ENCODE results near the gene ADSS1.

- no peak for TF ChIP-seq CTCF (IDR thresholded peaks at IDR 0.05 in 8 of 11, conservative IDR thresholded peaks at IDR 0.05 in 3 of 11)
- TF ChIP-seq POLR2A (IDR thresholded peaks at IDR 0.05) = no peak
- TF ChIP-seq POLR2AphosphoS5 (IDR thresholded peaks at IDR 0.05) = no peak
Observed at GRCh38 chr14:104678901-104679705, 44.9 kb upstream of the ADSS1 start.
